ENCODE results near the gene FANCI. TPM values are rescaled to one million over a fixed set of nuclear protein-coding genes. Genes with fewer than 3 reads are reported as not detected.

FANCI gene
- total RNA-seq, 1 experiment from 2014 or later, result 112 TPM

DNA sequence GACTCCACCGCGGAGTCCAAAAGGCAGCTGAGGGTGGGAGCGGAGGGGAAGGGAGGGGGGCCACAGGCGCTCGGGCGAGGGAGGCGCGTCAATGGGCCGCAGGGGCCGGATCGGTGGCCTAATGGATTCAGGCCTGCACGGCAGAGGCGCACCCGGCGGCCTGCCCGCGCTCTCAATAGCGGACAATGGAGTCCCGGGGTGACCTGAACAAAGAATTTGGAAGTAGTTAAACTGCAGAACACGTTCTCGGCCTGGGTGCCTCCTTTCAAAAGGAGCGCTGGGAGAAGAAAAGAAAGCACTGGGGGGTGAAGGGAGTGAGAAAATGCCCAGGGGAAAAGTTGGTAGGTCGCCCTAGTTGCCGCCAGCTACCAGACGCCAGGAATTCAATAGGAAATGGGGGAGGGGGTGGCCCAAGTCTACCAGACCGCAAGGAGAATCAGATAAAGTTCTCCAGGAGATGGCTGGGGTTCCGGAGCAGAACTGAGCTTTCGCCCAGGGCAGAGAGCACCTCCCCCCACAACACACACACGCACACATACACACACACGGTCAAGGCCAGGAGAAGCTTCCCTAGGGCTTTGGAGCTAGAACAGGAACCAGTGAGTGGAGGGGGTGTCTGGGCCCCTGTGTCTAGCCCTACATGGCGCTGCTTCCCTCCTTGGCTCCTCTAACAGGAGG, 116.7 kb downstream of the FANCI start:
- ATAC-seq, result no peak
- Histone ChIP-seq H3K9me2 (ENCODE audit: insufficient read depth) (no peaks in the 10 kb centered on the region), H3K4me2 (ENCODE audit: low read length) (no peak overlapping the region), H3K9me3 (ENCODE audit: control insufficient read depth in 1 of 2, insufficient read depth in 1 of 2, low read depth in 1 of 2, low read length in 2 of 2) (no peaks in the 10 kb centered on the region), H4K20me1 (ENCODE audit: insufficient read depth) (no peaks in the 10 kb centered on the region), H3K4me3 (replicated peaks in 1 of 2; ENCODE audit: low read depth in 1 of 2, low read length in 2 of 2) (no peak overlapping the region), H3K36me3 (ENCODE audit: control insufficient read depth in 1 of 2, insufficient read depth in 2 of 2, low read length in 2 of 2) (no peaks in the 10 kb centered on the region), H3K4me1 (ENCODE audit: control insufficient read depth in 1 of 2, insufficient read depth in 2 of 2, low read length in 2 of 2) (peaks cover 2 to 16% of the 10 kb centered on the region in 2 experiments; a peak in 1 of 4 replicates), H2AFZ (ENCODE audit: low read depth, low read length, poor library complexity, severe bottlenecking) (no peak overlapping the region), H3K27me3 (ENCODE audit: insufficient read depth, low read length) (peaks cover 8% of the 10 kb centered on the region; the same call in 1 of the 2 replicates), H3K79me2 (ENCODE audit: insufficient read depth, low read length) (no peaks in the 10 kb centered on the region), H3K9ac (ENCODE audit: low read length) (no peak overlapping the region), H3K27ac (ENCODE audit: low read depth, low read length) (no peak overlapping the region)
- intact Hi-C loops (cut with micrococcal nuclease), result no loop called here
- RAD21 ChIA-PET (ENCODE audit: low non-redundant PET in 1 of 2, low total read pairs in 2 of 2, uncharacterized antibody in 2 of 2, unreplicated experiment in 2 of 2), result no interaction called here
- no TSS peak for BruUV-seq (replicated peaks)
- CTCF ChIA-PET, result interaction anchor here (1.1 to 5.8 kb wide), 4 partner anchors 68 to 113 kb away, joined by 3 to 185 read pairs (median 46); no protein-coding TSS in a partner anchor
- DNase-seq (ENCODE audit: low read depth, low spot score), result no peak
- TF ChIP-seq RAD21 (IDR thresholded peaks at IDR 0.05; ENCODE audit: low read depth) (no peak), YY1 (IDR thresholded peaks at IDR 0.05; ENCODE audit: extremely low read depth, insufficient replicate concordance, low read depth, low read length) (no peak), SRF (IDR thresholded peaks at IDR 0.05; ENCODE audit: low read depth) (no peak), CEBPB (IDR thresholded peaks at IDR 0.05; ENCODE audit: low read depth) (no peak), EGR1 (IDR thresholded peaks at IDR 0.05; ENCODE audit: low read depth) (no peak), FOSL1 (IDR thresholded peaks at IDR 0.05; ENCODE audit: low read depth) (no peak), ATF3 (IDR thresholded peaks at IDR 0.05) (no peak), ELF1 (IDR thresholded peaks at IDR 0.05; ENCODE audit: borderline replicate concordance, low read depth) (no peak), SIN3A (IDR thresholded peaks at IDR 0.05; ENCODE audit: low read depth) (no peak), TCF7L2 (IDR thresholded peaks at IDR 0.05; ENCODE audit: borderline replicate concordance, extremely low read depth, insufficient read depth, insufficient read length) (no peak), REST (IDR thresholded peaks at IDR 0.05; ENCODE audit: low read depth) (no peak), EZH2 (IDR thresholded peaks at IDR 0.05) (no peak), CBX3 (IDR thresholded peaks at IDR 0.05; ENCODE audit: low read depth) (no peak)
- TF ChIP-seq, protein P1, sequence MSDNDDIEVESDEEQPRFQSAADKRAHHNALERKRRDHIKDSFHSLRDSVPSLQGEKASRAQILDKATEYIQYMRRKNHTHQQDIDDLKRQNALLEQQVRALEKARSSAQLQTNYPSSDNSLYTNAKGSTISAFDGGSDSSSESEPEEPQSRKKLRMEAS (IDR thresholded peaks at IDR 0.05), result no peak
- POLR2A ChIA-PET, result no interaction called here
